ENCODE data around the gene MRPL17. TPM values are rescaled to one million over a fixed set of nuclear protein-coding genes. Genes with fewer than 3 reads are reported as not detected.

MRPL17 gene
- total RNA-seq, 4 donors from 2014 or later = 17.1 to 35.2 (median 26.4) TPM

GRCh38 chr11:6673523-6674218 is 9.5 kb downstream of the MRPL17 start:
- Histone ChIP-seq H3K27ac (no peak overlapping the region), H3K9me3 (no peaks in the 10 kb centered on the region), H3K4me1 (no peaks in the 10 kb centered on the region), H3K36me3 (no peaks in the 10 kb centered on the region), H3K4me3 (no peak overlapping the region), H3K27me3 (no peaks in the 10 kb centered on the region)
- no peak for TF ChIP-seq POLR2AphosphoS5 (IDR thresholded peaks at IDR 0.05)
- TF ChIP-seq CTCF (IDR thresholded peaks at IDR 0.05) = no peak
- no peak for TF ChIP-seq EP300 (IDR thresholded peaks at IDR 0.05)
- TF ChIP-seq POLR2A (IDR thresholded peaks at IDR 0.05) = no peak
- no peak for DNase-seq (ENCODE audit: low spot score in 2 of 2)

GRCh38 chr11:6671991-6672390 is 11.1 kb downstream of the MRPL17 start:
- WGBS = 85% methylated on average over 2 of the region's 2 CpGs
- no peaks in the 10 kb centered on the region for H3K36me3 ChIP-seq
- H3K9me3 ChIP-seq = no peaks in the 10 kb centered on the region
- no peaks in the 10 kb centered on the region for H3K27me3 ChIP-seq
- H3K27ac ChIP-seq = no peak overlapping the region
- TF ChIP-seq POLR2AphosphoS5 (IDR thresholded peaks at IDR 0.05) (no peak), EP300 (IDR thresholded peaks at IDR 0.05) (no peak), CTCF (IDR thresholded peaks at IDR 0.05) (no peak), POLR2A (IDR thresholded peaks at IDR 0.05) (no peak)
- H3K4me3 ChIP-seq = no peak overlapping the region
- no peaks in the 10 kb centered on the region for H3K4me1 ChIP-seq
- no peak for DNase-seq (ENCODE audit: low spot score in 2 of 2)

GRCh38 chr11:6670202-6670830 is 12.8 kb downstream of the MRPL17 start:
- H3K36me3 ChIP-seq = no peaks in the 10 kb centered on the region
- no peaks in the 10 kb centered on the region for H3K4me1 ChIP-seq
- DNase-seq (ENCODE audit: low spot score in 2 of 2) = no peak
- H3K27ac ChIP-seq = no peak overlapping the region
- H3K27me3 ChIP-seq = no peaks in the 10 kb centered on the region
- H3K9me3 ChIP-seq = no peaks in the 10 kb centered on the region
- H3K4me3 ChIP-seq = no peak overlapping the region
- 77% methylated on average over 6 of the region's 6 CpGs for WGBS
- TF ChIP-seq CTCF (IDR thresholded peaks at IDR 0.05) (no peak), EP300 (IDR thresholded peaks at IDR 0.05) (no peak), POLR2A (IDR thresholded peaks at IDR 0.05) (no peak), POLR2AphosphoS5 (IDR thresholded peaks at IDR 0.05) (no peak)

- H3K36me3 ChIP-seq = no peaks in the 10 kb centered on the region
- TF ChIP-seq CTCF (IDR thresholded peaks at IDR 0.05) (peak; percentile 29 to 45), POLR2AphosphoS5 (IDR thresholded peaks at IDR 0.05) (no peak), POLR2A (IDR thresholded peaks at IDR 0.05) (no peak), EP300 (IDR thresholded peaks at IDR 0.05) (no peak)
- H3K4me3 ChIP-seq = no peak overlapping the region
- no peak overlapping the region for H3K27ac ChIP-seq
- no peaks in the 10 kb centered on the region for H3K9me3 ChIP-seq
- no peaks in the 10 kb centered on the region for H3K4me1 ChIP-seq
- no peak for DNase-seq (ENCODE audit: low spot score in 2 of 2)
- WGBS = 69% methylated on average over 3 of the region's 3 CpGs
- H3K27me3 ChIP-seq = no peaks in the 10 kb centered on the region
Observed at GRCh38 chr11:6667733-6668374, 15.3 kb downstream of the MRPL17 start.
